GM18868 (cell line): Measurements from ENCODE around the gene GPR61.

Source experiments
- ATAC-seq: cut with Tn5 transposase; IDR thresholded peaks from one replicate; pipeline ENCODE4 v1.9.1; 2021; ENCODE audit warnings: mild to moderate bottlenecking, moderate library complexity; ENCODE audit not compliant: unreplicated experiment

GPR61 gene

DNA sequence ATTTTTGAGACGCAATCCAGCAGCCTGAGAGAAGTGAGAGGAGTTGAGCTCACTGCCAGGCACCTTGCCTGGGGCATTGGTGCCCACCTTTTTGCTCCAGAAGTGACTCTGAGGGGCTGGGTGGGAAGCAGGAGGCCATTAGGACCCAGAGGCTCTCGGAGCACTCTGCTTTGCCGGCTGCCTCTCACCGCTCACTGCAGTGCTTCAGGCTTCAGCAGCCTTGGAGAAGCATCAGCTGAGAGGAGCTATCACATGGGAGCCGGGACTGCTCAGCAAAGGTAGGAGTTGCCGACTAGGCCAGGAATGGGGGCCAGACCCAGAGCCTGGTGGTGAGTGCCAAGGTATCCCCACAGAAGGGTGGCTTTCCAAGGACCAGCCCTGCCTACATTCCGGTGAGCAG is at the start of gene GPR61:
TSS of gene GPR61 (plus strand) at position 197 of the 400 bp plus-strand sequence. CDS start 3,151 bp downstream, outside the sequence.
- ATAC-seq, result no peak

DNA sequence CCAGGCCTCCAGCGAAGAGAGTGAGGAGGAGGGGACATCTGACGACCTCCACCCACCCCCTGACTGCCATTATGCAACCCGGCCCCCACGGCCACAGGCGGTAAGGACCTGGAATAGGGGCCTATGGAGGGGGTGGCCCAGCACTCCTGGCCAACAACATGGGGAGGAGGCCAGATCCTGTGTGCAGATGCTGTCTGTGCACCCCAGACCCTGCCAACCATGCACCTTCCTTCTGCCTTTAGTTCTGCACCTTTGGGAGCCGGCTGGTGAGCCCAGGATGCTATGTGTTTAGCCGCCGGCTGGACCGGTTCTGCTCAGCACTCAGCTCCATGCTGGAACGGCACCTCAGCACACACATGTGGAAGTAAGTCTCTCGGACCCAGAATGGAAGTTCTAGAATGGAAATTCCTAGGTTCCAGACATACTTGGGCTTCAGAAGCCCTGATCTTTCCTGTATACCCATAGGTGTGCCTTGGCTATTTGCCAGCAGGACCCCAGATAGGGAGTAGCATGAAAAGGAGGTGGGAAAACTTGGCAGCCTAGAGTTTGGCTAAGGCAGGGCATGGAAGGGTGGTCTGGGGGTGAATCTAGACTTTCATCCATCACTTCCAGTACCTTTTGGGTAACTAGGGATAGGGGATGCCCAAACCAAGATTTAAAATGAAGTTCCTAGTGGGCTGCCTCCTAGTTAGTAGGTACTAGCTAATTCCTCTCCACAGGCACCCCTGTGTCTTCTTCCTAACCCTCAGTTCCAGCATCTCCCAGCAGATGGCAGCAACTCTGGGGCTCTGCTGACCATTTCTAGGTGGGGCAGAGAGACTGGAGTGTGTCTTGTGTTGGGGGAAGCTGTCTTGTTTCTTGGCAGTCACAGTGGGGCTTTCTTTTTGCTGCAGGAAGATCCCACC is 49.4 kb upstream of the GPR61 start:
- ATAC-seq, result no peak

GRCh38 chr1:109490934-109491302 is 48.8 kb upstream of the GPR61 start:
- no peak for ATAC-seq

DNA sequence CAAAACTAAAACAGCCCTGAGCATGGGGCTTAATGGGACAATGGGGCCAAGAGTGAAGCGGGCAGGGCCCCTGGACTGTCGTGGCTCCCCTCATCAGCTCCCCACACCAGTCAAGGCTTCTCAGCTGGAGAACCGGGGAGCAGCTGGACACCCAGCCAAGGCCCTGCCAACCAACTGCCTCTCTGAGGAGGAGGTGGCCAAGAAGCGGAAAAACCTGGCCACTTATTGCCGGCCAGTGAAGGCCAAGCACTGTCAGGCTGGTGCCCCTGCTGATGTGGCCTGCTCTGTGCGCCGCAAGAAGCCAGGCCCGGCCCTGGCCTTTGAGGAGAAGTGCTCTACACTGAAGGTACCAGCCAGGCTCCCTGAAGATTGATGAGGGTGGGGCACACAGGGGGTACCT is 48.3 kb upstream of the GPR61 start:
- ATAC-seq, result no peak

GRCh38 chr1:109492779-109493178 is 46.9 kb upstream of the GPR61 start:
- no peak for ATAC-seq

DNA sequence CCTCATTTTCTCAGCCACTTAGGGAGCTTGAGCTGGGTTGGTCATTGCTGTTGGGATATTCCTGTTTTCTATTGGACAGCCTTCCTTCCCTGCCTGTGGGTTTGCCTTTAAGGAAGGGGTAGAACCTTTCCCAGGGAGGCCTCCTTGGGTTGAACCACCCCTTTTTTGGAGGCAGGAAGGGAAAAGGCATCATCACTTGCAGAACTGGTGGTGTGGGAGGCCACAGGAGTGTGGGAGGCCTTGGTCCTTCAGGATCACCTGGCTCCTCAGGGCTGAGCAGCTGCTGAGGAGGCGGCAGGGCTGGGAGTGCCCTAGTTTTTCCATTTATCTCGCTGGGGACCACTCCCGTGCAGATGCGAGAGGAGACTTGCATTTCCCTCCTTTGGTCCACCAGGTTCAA is 46.4 kb upstream of the GPR61 start:
- no peak for ATAC-seq

GRCh38 chr1:109493805-109494539 is 45.7 kb upstream of the GPR61 start, which contains the start of gene CYB561D1:
Gene CYB561D1, plus strand, starts transcription at chr1:109494094. Its CDS starts 46 bp downstream, at chr1:109494140.
- peak; percentile 89 for ATAC-seq

- no peak for ATAC-seq
Observed at GRCh38 chr1:109495738-109496137, 43.9 kb upstream of the GPR61 start.

DNA sequence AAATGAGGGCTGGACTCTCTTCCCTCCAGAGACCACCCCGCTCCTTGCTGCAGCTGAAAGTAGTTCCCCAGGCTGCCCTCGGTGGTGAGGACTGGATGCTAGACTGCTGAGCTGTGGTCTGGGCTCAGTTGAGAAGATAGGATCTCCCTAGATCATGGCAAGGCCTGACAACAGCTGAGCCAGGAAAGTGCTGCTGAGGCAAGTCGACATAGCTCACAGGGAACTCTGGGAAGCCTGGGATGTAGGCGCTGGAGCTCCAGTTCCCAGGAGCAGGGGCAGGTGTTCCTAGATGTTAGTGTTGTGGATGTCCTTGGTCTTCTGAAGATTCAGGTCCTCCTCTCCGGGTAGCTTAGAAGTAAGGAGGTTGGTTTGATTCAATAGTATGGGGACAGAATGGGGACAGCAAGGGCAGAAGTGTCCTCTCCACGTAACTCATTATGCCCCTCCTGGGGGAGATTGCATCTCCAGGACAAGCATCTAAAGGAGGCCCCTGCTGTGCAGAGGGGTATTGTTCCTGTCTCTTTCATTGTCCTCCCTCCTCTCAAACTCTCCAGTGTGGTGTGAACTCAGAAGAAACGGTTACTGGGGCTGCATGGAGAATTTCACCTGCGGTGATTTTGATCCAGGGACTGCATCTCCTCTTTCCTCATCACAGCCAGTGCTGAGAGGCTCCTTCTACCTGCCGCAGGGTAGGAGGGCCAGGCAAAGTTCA is 42.1 kb upstream of the GPR61 start:
- ATAC-seq, result no peak

GRCh38 chr1:109498161-109498801 is 41.4 kb upstream of the GPR61 start:
- ATAC-seq, result no peak

DNA sequence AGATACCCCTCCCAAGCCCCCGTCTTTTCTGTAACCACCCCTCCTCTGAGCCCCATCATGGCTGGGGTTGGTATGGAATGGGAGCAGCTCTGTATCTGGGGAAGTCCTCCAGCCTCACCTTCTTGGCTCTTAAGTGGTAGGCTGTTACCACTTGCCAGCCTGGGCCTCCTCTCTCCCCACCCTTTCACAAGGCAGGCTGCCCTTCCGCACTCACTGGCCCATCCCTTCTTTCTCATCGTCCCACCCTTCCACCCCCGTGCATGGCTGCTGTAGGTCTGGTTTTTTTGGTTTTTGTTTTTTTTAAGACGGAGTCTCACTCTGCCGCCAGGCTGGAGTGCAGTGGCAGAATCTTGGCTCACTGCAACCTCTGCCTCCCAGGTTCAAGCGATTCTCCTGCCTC is 40.6 kb upstream of the GPR61 start:
- ATAC-seq, result no peak

DNA sequence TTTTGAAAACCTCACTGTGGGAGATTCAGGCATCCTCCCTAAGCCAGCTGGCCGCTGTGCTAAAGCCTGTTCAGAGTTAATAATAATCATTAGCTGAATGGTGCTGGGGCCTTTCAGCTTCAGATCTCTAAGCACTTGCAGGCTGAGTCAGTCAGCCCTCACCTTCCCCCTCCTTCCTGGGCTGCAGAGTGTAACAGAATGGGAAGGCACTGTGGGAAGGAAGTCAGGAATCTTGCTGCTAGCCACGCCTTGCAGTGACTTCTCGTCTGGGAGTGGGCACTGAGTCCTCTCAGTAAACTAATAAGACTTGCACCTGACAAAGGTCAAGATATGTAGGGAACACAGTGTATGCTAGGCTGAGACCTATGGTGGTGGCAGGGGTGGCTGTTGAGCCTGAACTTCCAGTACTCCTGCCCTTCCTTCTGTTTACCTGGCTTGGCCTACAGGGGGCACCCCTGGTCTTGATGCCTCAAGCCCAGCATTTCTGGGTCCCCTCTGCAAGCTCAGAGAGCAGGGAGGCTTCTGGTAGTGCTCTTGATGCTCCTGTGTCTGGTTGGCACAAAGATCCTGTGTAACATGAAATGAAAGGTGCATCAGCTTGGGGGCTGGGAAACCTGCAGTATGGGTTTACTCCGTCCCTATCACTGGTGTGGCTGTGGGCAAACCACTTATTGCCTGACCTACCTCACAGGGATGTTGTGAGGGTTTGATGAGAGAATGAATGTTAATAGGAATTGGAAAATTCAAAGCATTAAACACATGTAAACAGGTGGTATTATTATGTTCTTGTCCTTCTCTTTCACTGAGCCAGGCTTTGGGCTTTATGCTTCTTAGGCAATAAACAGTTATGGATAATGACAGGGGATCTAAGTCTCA is 39.8 kb upstream of the GPR61 start:
- peak; percentile 45 for ATAC-seq

- ATAC-seq, result no peak
Observed at GRCh38 chr1:109500941-109501381, 38.7 kb upstream of the GPR61 start.

- no peak for ATAC-seq
Observed at GRCh38 chr1:109501644-109502363, 37.9 kb upstream of the GPR61 start.

DNA sequence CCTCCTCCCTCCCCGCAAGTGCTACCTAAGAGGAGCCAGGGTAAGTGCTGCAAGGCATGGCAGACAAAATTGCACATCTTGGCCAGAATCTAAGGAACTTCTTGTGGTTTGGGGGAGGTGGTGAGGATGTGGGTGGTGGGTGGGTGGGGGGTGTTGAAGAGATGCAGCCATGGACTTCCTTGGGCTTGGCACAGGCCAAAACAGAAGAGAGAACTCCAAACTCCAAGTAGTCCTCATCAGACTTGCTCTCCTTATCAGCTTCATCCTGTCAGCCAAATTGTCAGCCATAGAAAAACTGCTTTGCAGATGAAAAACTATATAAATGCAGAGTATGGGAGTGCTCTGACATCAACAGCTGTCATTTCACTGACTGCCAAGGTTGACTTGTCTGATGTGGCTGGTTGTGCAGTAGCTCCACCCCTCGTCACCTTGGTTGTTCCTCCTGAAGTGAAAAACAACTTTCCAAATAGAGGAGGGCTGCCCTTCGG is 37.3 kb upstream of the GPR61 start:
- ATAC-seq, result no peak

DNA sequence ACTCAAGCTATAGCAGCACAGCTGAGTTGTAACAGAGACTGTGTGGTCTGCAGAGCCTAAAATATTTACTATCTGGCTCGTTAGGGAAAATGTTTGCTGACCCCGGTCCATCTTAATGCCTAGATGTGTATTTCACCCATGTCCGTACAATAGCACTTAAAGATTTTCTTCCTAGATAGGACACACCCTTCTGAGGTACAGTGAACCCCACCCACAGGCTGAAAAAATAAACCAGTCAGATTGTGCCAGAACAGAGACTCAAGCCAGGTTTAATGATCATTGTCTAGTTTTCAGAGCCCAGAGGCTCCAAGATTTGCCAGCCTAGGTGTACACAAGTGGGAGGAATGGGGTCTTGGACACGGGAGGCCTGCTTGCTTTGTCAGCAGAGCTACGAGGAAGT is 35.7 kb upstream of the GPR61 start:
- ATAC-seq, result no peak

DNA sequence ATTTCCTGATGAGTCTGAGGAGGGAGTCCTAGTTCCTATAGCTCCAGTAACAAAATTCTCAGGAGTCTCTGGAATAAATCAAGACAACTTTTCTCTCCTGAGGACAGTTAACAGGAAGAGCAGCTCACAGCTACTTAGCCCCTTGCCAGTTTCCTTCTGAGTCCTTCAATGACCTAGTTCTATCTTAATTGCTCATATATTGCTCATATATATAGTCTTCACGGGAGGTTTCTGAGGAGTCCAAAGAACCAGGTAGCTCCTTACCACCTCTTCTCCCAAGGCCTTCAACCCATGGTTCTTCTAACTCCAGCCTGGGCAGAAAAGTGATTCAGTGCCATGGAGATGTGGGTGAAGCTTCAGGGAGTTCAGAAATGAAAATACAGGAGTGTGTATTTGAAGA is 34.7 kb upstream of the GPR61 start:
- no peak for ATAC-seq

- no peak for ATAC-seq
Observed at GRCh38 chr1:109508001-109508872, 31.4 kb upstream of the GPR61 start.
